HG02973 (cell line): Measurements from ENCODE around the gene ATP9B.
"Not testable (repeated sequence)": the region's sequence is repeated elsewhere in the genome, so short reads cannot be mapped to it uniquely, and the experiment has no call there.

Experiments used
- ATAC-seq: cut with Tn5 transposase; IDR thresholded peaks from one replicate; pipeline ENCODE4 v1.9.1; 2021; ENCODE audit warnings: moderate library complexity; ENCODE audit not compliant: unreplicated experiment

ATP9B gene

DNA sequence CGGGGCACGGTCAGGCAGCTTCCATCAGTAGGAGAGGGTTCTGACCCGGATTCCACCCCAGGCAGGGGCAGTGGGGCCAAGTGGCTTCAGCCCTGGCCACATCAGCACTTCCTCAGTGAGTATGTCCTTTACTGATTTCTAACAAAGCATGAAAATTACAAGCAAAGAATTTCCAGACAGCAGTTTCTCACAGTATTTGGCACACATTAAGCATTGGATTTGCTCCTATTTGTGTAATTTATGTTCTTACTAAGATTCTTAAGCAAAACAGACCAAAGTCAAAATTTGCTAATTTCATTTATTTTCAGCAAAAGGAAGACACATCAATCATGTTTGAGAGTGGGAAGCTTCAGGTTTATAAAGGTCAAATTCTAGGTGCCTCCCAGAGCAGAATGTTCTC is 253.2 kb downstream of the ATP9B start:
- ATAC-seq, result no peak

- ATAC-seq, result no peak
These were observed 254.3 kb downstream of the ATP9B start for GRCh38 chr18:79323471-79323870.

DNA sequence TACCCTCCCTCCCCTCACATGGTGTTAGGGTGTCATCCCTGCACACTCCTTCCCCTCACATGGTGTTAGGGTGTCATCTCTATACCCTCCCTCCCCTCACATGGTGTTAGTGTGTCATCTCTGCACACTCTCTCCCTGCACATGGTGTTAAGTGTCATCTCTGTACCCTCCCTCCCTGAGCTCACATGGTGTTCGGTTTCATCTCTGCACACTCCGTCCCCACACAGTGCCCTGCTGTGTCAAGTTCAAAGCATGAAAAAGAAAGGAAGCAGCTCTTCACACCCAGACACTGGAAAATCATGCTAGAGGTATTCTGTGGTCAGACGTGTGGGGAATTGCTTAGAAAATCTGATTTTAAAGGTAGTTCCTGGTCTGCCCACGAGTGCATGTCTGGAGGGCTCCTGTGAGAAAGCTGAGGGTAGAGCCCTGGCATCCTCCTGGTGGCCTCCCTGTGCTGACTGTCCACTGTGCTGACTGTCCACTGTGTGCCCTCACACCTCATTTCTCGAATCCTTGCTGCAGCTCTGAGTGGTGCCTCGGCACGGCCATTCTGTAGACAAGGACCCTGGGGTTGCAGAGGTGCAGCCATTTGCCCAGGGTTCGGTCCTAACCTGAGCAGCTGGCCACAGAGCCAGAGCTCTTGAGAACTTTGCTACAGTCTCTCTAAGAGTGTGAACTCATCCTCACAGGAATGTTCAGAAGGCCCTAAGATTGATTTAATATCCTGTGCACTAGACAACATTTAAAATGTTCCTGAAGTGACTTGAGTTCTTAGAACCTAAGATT is 257.4 kb downstream of the ATP9B start:
- no peak for ATAC-seq

- ATAC-seq, result no peak
These were observed 258.1 kb downstream of the ATP9B start for GRCh38 chr18:79327199-79327721.

GRCh38 chr18:79327915-79328314 is 258.7 kb downstream of the ATP9B start:
- ATAC-seq, result not testable (repeated sequence)

DNA sequence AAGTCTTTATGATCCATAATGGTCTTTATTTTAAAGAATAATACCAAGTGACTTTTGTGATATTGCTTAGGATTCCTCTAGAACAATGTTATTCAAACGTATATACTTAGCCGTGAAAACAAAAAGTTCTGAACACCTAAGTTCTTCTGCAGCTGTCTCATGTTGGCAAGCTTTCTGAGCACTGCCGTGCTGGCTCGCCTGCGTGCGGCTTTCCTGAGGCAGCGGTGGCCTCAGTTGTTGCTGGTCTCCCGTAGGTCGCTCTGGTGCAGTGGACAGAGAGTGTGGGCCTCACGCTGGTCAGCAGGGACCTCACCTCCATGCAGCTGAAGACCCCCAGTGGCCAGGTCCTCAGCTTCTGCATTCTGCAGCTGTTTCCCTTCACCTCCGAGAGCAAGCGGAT is 259.7 kb downstream of the ATP9B start:
- ATAC-seq, result no peak

DNA sequence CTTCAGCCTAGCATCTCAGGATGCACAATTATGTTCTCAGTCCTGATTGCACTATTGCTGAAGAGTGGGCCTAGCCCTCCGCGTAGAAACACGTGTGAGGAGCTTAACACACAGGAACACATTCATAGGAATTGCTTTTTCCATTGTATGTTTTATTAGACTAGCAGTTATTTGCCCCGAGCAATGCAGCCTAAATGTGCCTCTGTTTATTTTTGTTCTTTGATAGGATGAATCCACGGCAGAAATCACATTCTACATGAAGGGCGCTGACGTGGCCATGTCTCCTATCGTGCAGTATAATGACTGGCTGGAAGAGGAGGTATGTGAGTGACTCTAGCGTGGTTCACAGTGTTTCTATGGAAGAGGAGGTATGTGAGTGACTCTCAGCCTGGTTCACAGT is 260.6 kb downstream of the ATP9B start:
- ATAC-seq, result no peak

DNA sequence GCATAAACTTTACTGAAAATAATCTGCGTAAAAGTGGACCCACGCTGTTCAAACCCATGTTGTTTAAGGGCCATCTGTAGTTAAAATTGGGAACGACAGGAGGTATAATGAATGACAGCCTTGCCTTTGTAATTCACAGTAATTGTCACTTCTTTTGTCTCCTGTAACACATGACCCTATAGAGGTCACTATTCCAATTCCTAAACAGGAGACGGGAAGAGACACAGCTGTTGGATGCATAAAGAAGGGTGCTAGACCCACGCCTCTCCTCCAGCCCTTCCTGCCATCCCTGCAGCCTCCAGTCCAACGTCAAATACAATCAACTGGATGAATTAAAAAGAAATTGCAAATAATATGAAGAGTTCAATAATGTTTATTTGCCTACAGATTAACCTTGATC is 263.5 kb downstream of the ATP9B start:
- no peak for ATAC-seq

DNA sequence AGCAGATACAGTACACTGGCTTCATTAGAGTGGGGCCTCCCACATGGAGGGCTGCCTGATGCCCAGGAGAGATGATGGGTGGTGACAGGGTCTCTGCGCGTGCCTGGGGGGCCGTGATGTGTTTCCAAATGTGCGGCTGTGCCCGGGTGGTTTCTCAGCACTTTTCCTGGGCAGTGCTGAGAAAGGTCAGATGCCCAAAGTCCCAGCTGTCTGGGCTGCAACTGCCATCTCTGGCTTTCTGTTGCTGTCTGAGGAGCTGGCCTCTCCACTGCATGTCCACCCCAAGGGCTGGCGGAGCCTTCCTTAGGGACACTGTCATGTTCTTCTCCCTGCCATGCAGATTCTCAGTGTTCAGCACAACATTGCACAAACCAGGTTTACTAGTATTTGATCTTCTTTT is 263.9 kb downstream of the ATP9B start:
- no peak for ATAC-seq

GRCh38 chr18:79334496-79335233 is 265.5 kb downstream of the ATP9B start:
- ATAC-seq, result no peak

- ATAC-seq, result no peak
These were observed 266.7 kb downstream of the ATP9B start for GRCh38 chr18:79335833-79336360.

GRCh38 chr18:79336556-79337142 is 267.5 kb downstream of the ATP9B start:
- ATAC-seq, result no peak

- no peak for ATAC-seq
These were observed 268.0 kb downstream of the ATP9B start for GRCh38 chr18:79337184-79337583.

DNA sequence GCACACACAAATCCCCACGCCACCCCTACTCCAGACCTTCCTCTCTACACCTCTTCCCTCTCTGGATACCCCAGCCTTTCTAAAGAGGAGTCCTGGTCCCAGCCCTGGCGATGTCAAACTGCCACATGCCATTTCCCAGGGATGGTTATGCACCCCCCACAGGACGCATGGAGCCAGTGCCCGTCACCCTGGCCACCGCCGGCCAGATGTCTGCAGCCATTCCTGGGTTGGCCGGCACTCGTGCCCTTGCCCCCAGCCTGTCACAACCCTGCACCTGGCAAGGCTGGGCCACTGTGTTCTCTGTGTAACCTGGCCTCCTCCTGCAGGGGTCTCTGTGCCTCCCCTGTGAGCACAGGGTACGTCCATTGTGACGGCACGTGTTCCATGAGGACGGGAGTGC is 268.4 kb downstream of the ATP9B start:
- no peak for ATAC-seq

- no peak for ATAC-seq
These were observed 270.1 kb downstream of the ATP9B start for GRCh38 chr18:79339094-79339908.

- no peak for ATAC-seq
These were observed 274.5 kb downstream of the ATP9B start for GRCh38 chr18:79343567-79344207.

DNA sequence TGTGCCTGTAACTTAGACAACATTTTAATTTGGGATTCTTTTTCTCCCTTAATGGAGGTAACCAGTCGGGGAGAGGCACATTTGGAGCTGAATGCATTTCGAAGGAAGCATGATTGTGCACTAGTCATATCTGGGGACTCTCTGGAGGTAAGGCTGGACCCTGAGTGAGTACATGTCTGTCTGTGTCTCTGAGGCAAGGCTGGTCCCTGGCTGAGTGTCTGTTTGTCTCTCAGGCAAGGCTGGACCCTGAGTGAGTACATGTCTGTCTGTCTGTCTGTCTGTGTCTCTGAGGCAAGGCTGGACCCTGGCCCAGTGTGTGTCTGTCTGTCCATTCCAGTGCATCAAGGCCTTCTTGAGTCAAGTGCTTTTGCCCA is 275.0 kb downstream of the ATP9B start:
- no peak for ATAC-seq

DNA sequence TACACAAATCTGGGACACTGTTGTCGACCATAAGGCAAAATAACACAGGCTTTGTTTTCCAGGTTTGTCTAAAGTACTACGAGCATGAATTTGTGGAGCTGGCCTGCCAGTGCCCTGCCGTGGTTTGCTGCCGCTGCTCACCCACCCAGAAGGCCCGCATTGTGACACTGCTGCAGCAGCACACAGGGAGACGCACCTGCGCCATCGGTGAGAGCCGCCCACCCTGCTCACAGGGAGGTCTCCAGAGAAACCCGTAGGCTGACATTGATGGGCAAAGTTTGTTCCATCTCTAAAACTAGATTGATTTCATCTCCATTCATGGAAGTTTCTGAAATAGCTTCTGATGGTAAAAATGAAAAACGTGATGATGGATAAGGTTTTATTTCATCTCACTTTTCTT is 276.2 kb downstream of the ATP9B start:
- no peak for ATAC-seq

GRCh38 chr18:79345981-79346380 is 276.8 kb downstream of the ATP9B start:
- ATAC-seq, result no peak

- no peak for ATAC-seq
These were observed 278.9 kb downstream of the ATP9B start for GRCh38 chr18:79348066-79348465.
